ENCODE measurements around the gene RALBP1.

- TF ChIP-seq TFE3 (CRISPR knock-in tag; IDR thresholded peaks at IDR 0.05), result no peak
- no peak for TF ChIP-seq ZNF274 (IDR thresholded peaks at IDR 0.05; ENCODE audit: borderline replicate concordance, low read depth, low read length)
These were observed 87.3 kb downstream of the RALBP1 start for GRCh38 chr18:9562584-9562983.

Measured in K562 (cell line).